GM19452 (cell line): ENCODE results near the gene PRKN.
"Not testable (repeated sequence)": the region's sequence is repeated elsewhere in the genome, so short reads cannot be mapped to it uniquely, and the experiment has no call there.

Experiments
- ATAC-seq: cut with Tn5 transposase; IDR thresholded peaks from one replicate; pipeline ENCODE4 v1.9.1; 2021; ENCODE audit not compliant: unreplicated experiment

The PRKN gene

GRCh38 chr6:161351858-161352257 is 1375.7 kb downstream of the PRKN start:
- ATAC-seq = no peak

GRCh38 chr6:161349886-161350285 is 1377.7 kb downstream of the PRKN start:
- ATAC-seq = no peak

- ATAC-seq = no peak
Measured at GRCh38 chr6:161348628-161348994, 1379.0 kb downstream of the PRKN start.

- no peak for ATAC-seq
Measured at GRCh38 chr6:161347988-161348627, 1379.5 kb downstream of the PRKN start.

DNA sequence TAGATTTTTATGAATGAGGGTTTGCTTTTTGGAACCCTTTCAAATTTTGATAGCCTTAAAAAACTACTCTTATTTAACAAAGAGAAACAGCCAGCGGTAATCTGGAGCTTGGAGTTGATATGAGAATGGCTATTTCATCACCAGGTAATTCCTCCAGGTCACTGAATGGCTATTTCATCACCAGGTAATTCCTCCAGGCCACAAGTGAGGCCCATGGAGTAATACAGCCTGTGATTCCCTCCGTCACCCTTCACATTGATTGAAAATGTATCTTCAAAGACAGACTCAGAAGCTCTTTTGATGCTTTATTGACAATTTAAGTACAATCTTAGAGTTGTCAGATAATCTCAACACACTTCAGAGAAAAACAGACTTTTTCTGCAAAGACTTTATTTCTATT is 1380.4 kb downstream of the PRKN start:
- ATAC-seq = no peak

DNA sequence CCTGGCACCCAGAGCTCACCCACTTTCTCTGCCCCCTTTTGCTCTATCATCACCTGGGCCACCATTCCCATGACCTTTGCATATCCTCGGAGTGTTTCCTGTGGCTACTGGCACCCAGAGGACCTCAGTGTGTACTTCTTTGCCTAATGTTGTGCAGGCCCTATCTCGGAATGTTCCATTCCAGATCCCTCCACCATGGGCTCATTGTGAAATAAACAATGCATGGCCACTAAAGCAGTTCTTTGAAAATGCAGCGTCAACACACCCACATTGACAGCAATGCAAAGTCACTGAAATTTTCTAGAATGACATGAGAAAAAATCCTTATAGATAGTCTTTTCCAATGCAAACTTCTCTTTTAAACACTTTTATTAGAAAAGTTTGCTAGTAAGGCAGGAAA is 1380.8 kb downstream of the PRKN start:
- ATAC-seq = no peak

- no peak for ATAC-seq
Measured at GRCh38 chr6:161344626-161345025, 1382.9 kb downstream of the PRKN start.

GRCh38 chr6:161342039-161342438 is 1385.5 kb downstream of the PRKN start:
- ATAC-seq = no peak

DNA sequence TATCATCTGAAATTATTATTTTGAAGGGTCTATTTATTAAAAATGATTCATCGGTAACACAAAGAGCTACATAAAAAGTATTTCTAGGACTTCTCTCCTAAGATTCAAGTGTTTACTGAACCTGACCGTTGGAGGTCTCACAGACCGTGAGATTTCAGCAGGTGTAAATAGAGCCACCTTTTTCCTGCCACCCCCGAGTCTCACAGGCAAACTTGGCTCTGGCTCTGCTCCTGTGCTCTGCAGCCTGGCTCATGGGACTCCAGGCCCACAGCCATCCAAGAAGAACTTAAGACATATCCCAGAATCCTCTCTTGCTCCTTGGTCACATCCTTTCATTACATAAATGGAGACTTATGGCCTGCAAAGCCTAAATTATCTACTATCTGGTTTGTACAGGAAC is 1385.9 kb downstream of the PRKN start:
- no peak for ATAC-seq

DNA sequence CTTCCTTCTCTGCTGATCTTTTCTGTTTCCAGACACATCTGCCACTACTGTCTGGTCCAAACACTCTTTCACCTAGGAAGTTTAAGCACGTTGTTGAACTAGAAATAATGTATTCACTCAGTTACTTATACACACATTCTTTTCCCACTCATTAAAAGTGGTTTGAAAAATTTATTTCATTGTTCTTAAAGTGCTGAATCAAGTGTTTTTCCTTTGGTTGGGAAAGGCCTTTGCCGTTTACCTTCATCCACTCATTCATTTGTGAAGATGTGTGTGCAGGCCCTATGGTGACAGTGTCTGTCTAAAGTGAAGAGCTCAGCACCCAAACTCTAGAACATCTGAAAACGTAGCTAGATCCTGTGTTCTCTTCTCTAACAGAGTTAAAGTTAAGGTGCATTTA is 1389.6 kb downstream of the PRKN start:
- no peak for ATAC-seq

- no peak for ATAC-seq
Measured at GRCh38 chr6:161336479-161336878, 1391.1 kb downstream of the PRKN start.

DNA sequence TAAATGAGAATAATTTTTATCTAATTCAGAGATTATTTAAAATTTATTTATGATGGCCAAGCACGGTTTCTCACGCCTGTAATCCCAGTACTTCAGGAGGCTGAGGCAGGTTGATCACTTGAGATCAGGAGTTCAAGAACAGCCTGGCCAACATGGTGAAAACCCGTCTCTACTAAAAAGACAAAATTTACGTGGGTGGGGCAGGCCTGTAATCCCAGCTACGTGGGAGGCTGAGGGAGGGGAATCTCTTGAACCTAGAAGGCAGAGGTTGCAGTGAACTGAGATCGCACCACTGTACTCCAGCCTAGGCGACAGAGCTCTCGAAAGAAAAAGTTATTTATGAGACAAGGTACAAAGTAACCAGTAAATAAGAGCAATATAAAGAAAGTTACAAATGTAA is 1394.2 kb downstream of the PRKN start:
- ATAC-seq = no peak

DNA sequence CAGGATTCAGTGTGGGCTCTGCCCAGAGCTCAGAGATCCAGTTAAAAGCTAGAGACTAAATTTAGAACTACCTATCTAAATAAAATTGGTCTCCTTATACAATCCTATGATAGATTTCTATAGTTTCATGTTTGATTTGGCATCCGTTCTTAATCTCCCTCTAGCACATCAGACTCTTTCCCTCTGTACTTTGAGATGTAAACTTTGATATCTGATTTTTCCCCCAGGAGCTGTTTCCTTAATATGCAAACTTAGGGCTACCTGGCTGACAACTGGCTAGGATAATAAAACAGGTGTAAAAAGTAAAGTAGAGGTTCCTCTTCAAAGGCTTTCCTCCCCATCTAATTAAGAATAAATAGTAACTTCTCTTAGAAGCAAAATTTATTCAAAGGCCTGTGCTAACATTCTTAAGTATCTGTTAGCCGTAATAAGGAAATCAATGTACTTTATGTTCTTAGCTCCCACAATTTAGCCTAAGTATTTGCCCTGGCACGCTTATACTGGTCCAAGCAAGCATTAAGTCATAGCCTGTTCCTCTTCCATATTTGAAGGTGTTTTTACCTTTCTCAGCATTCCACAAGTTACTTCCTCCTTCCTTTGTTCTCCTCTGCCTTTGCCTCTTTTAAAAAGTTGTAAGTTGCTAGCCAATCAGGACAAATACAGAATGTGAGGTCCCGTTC is 1396.0 kb downstream of the PRKN start:
- ATAC-seq = not testable (repeated sequence)

- no peak for ATAC-seq
Measured at GRCh38 chr6:161327360-161327953, 1400.1 kb downstream of the PRKN start.

- ATAC-seq = no peak
Measured at GRCh38 chr6:161319231-161319630, 1408.3 kb downstream of the PRKN start.

GRCh38 chr6:161318456-161318855 is 1409.1 kb downstream of the PRKN start:
- no peak for ATAC-seq

GRCh38 chr6:161316531-161316930 is 1411.0 kb downstream of the PRKN start:
- no peak for ATAC-seq

- ATAC-seq = not testable (repeated sequence)
Measured at GRCh38 chr6:161315246-161315917, 1412.2 kb downstream of the PRKN start.

- not testable (repeated sequence) for ATAC-seq
Measured at GRCh38 chr6:161314541-161315245, 1412.9 kb downstream of the PRKN start.

DNA sequence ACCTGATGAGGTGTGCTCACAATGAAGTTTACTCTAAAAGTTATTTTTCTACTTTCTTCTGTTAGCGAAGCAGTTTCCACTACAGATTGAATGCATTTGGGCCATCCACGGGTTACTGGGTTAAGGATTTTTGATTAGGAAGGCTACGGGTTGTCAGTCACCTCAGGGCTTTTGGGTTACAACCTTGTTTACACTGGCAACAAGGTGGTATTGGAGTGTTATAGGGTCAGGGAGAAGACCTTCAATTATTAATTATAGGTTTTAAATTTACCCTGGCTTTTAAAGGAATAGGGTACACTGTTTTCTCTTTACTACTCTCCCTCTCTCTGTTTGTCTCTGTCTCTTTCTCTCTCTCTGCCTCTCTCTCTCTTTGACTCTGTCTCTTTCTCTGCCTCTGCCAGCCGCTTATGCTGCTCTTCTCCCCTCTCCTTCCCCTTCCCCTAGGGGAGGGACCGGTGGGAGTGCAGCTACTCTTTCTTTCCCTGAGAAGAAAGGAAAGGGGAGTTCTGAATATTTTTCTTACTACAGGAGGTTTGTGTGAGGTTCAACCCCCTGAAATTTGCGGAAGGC is 1413.5 kb downstream of the PRKN start:
- no peak for ATAC-seq

DNA sequence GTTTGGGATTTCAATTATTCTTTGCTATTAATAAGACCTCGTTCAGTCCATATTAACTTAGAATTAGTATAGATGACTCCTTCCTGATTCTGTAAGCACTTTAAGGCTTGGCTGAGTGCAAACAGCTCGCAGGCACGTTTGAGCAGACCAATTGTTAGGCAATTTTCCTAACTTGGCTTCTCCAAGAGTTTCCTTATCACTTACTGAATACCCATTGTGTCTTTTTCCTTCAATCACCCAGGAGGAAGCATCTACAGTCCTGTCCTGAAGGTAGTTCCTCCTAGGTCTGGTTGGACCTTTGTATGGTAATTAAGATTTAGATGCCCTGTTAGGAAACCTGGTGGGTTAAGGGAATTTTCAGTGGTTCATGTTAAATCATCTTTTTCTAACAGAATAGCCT is 1414.1 kb downstream of the PRKN start:
- ATAC-seq = not testable (repeated sequence)
